WTC11 (cell line): ENCODE measurements around the gene PRR13. TPM values are rescaled to one million over a fixed set of nuclear protein-coding genes. Genes with fewer than 3 reads are reported as not detected.

ENCODE experiments used
- ATAC-seq: fragments of 200-7000 bp; cut with Tn5 transposase; 2 replicates; pipeline ENCODE4 v1.10.0; 2021; ENCODE audit warnings: mild to moderate bottlenecking, moderate library complexity
- CTCF ChIA-PET: fragments of 300-600 bp; sonication (Branson Sonifier 250); formaldehyde crosslinking; loops from one replicate; lab custom pipeline; 2021; ENCODE audit warnings: antibody characterized with exemption; lab: Charles Lee
- POLR2A ChIA-PET: fragments of 350-600 bp; sonication (Branson Sonifier 250); formaldehyde crosslinking; loops from one replicate; lab custom pipeline; 2021; ENCODE audit warnings: antibody characterized with exemption; lab: Charles Lee
- DNase-seq: peaks from one replicate; pipeline ENCODE4 v3.0.0; 2021; ENCODE audit warnings: low spot score
- H3K27ac Mint-ChIP-seq: 2 replicates; pipeline ENCODE4 v1.8.0; 2021; ENCODE audit warnings: mixed read lengths
- H3K27me3 Mint-ChIP-seq: 2 replicates; pipeline ENCODE4 v1.8.0; 2021; ENCODE audit warnings: low read depth, mild to moderate bottlenecking, moderate library complexity, mixed read lengths
- H3K36me3 Mint-ChIP-seq: 2 replicates; pipeline ENCODE4 v1.8.0; 2021; ENCODE audit warnings: mixed read lengths
- H3K4me1 Mint-ChIP-seq: 2 replicates; pipeline ENCODE4 v1.8.0; 2022; ENCODE audit warnings: mixed read lengths
- H3K4me3 Mint-ChIP-seq: 2 replicates; pipeline ENCODE4 v1.8.0; 2021; ENCODE audit warnings: mild to moderate bottlenecking, moderate library complexity, mixed read lengths
- H3K9me3 Mint-ChIP-seq: 2 replicates; pipeline ENCODE4 v1.8.0; 2021; ENCODE audit warnings: mixed read lengths
- AFF4 ChIP-seq: sonication (generic); formaldehyde crosslinking; IDR thresholded peaks from 2 replicates; pipeline ENCODE4 v1.8.1; 2023; ENCODE audit warnings: mild to moderate bottlenecking, missing genetic modification reagents, borderline replicate concordance
- AR ChIP-seq: fragments of 250-450 bp; sonication (Bioruptor Pico); IDR thresholded peaks from 2 replicates; pipeline ENCODE4 v1.9.0; 2021; ENCODE audit warnings: mild to moderate bottlenecking
- CDX4 ChIP-seq: fragments of 250-450 bp; sonication (Bioruptor Pico); IDR thresholded peaks from 2 replicates; pipeline ENCODE4 v1.9.0; 2021; ENCODE audit warnings: moderate library complexity, mild to moderate bottlenecking, inconsistent platforms, borderline replicate concordance
- CREB1 ChIP-seq: sonication (generic); formaldehyde crosslinking; IDR thresholded peaks from 2 replicates; pipeline ENCODE4 v1.8.0; 2023; ENCODE audit warnings: mild to moderate bottlenecking, missing genetic modification reagents
- CREM ChIP-seq: sonication (generic); formaldehyde crosslinking; IDR thresholded peaks from 2 replicates; pipeline ENCODE4 v1.8.1; 2022; ENCODE audit warnings: mild to moderate bottlenecking, missing genetic modification reagents, moderate library complexity
- HMGA2 ChIP-seq: fragments of 250-450 bp; sonication (Bioruptor Pico); IDR thresholded peaks from 2 replicates; pipeline ENCODE4 v1.4.0; 2021; ENCODE audit warnings: mild to moderate bottlenecking, moderate library complexity
- NFATC4 ChIP-seq: fragments of 250-450 bp; sonication (Bioruptor Pico); IDR thresholded peaks from 2 replicates; pipeline ENCODE4 v1.9.0; 2021; ENCODE audit warnings: mild to moderate bottlenecking
- SOX15 ChIP-seq: fragments of 250-450 bp; sonication (Bioruptor Pico); IDR thresholded peaks from 2 replicates; pipeline ENCODE4 v1.9.0; 2021; ENCODE audit warnings: mild to moderate bottlenecking
- TP53 ChIP-seq: sonication (generic); formaldehyde crosslinking; IDR thresholded peaks from 2 replicates; pipeline ENCODE4 v1.8.1; 2023; ENCODE audit warnings: mild to moderate bottlenecking, missing genetic modification reagents
- ZBTB21 ChIP-seq: sonication (generic); formaldehyde crosslinking; IDR thresholded peaks from 2 replicates; pipeline ENCODE4 v1.8.1; 2023; ENCODE audit warnings: mild to moderate bottlenecking, missing genetic modification reagents, borderline replicate concordance
- ZNF425 ChIP-seq: fragments of 250-450 bp; sonication (Bioruptor Pico); conservative IDR thresholded peaks from 2 replicates; pipeline ENCODE4 v1.9.0; 2021; ENCODE audit warnings: mild to moderate bottlenecking
- total RNA-seq: library from RNA; stranded (reverse); gene quantifications from 3 replicates; pipeline ENCODE4 v1.2.3, GENCODE V29; 2021
- TF ChIP-seq, protein P1 (sequence below): fragments of 250-450 bp; sonication (Bioruptor Pico); IDR thresholded peaks from 2 replicates; pipeline ENCODE4 v2.1.2; 2022; ENCODE audit warnings: mild to moderate bottlenecking, moderate library complexity
- TF ChIP-seq, protein P2 (sequence below): sonication (generic); formaldehyde crosslinking; IDR thresholded peaks from 2 replicates; pipeline ENCODE4 v1.8.1; 2022; ENCODE audit warnings: low read depth, missing genetic modification reagents, borderline replicate concordance
- TF ChIP-seq, protein P3 (sequence below): sonication (generic); formaldehyde crosslinking; IDR thresholded peaks from 2 replicates; pipeline ENCODE4 v1.8.0; 2022; ENCODE audit warnings: mild to moderate bottlenecking, missing genetic modification reagents
- TF ChIP-seq, protein P4 (sequence below): sonication (generic); formaldehyde crosslinking; IDR thresholded peaks from 2 replicates; pipeline ENCODE4 v1.8.1; 2023; ENCODE audit warnings: mild to moderate bottlenecking, missing genetic modification reagents, moderate library complexity
- TF ChIP-seq, protein P5 (sequence below): fragments of 200-600 bp; IDR thresholded peaks from 2 replicates; pipeline ENCODE4 v1.8.0; 2022; ENCODE audit warnings: antibody characterized with exemption

The PRR13 gene
- total RNA-seq, 1 experiment from 2014 or later, result 187 TPM

- TF ChIP-seq ZNF425 (no peak), ZBTB21 (CRISPR knock-in tag) (no peak), AR (CRISPR knock-in tag) (no peak), CDX4 (CRISPR knock-in tag) (no peak), NFATC4 (no peak), TP53 (CRISPR knock-in tag) (no peak), CREB1 (CRISPR knock-in tag) (no peak), CREM (CRISPR knock-in tag) (no peak), SOX15 (CRISPR knock-in tag) (no peak), HMGA2 (CRISPR knock-in tag) (no peak)
- TF ChIP-seq, protein P1, sequence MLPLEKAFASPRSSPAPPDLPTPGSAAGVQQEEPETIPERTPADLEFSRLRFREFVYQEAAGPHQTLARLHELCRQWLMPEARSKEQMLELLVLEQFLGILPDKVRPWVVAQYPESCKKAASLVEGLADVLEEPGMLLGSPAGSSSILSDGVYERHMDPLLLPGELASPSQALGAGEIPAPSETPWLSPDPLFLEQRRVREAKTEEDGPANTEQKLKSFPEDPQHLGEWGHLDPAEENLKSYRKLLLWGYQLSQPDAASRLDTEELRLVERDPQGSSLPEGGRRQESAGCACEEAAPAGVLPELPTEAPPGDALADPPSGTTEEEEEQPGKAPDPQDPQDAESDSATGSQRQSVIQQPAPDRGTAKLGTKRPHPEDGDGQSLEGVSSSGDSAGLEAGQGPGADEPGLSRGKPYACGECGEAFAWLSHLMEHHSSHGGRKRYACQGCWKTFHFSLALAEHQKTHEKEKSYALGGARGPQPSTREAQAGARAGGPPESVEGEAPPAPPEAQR, result no peak
- TF ChIP-seq, protein P2, sequence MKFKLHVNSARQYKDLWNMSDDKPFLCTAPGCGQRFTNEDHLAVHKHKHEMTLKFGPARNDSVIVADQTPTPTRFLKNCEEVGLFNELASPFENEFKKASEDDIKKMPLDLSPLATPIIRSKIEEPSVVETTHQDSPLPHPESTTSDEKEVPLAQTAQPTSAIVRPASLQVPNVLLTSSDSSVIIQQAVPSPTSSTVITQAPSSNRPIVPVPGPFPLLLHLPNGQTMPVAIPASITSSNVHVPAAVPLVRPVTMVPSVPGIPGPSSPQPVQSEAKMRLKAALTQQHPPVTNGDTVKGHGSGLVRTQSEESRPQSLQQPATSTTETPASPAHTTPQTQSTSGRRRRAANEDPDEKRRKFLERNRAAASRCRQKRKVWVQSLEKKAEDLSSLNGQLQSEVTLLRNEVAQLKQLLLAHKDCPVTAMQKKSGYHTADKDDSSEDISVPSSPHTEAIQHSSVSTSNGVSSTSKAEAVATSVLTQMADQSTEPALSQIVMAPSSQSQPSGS (CRISPR knock-in tag), result no peak
- TF ChIP-seq, protein P3, sequence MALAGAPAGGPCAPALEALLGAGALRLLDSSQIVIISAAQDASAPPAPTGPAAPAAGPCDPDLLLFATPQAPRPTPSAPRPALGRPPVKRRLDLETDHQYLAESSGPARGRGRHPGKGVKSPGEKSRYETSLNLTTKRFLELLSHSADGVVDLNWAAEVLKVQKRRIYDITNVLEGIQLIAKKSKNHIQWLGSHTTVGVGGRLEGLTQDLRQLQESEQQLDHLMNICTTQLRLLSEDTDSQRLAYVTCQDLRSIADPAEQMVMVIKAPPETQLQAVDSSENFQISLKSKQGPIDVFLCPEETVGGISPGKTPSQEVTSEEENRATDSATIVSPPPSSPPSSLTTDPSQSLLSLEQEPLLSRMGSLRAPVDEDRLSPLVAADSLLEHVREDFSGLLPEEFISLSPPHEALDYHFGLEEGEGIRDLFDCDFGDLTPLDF (CRISPR knock-in tag), result no peak
- TF ChIP-seq, protein P4, sequence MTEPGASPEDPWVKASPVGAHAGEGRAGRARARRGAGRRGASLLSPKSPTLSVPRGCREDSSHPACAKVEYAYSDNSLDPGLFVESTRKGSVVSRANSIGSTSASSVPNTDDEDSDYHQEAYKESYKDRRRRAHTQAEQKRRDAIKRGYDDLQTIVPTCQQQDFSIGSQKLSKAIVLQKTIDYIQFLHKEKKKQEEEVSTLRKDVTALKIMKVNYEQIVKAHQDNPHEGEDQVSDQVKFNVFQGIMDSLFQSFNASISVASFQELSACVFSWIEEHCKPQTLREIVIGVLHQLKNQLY, result no peak
These were observed 33.3 kb downstream of the PRR13 start (continued) for GRCh38 chr12:53474819-53475218.

- Mint-ChIP-seq H3K36me3 (peaks cover 81% of the 10 kb centered on the region), H3K27ac (peak overlapping the region; percentile 89), H3K9me3 (no peaks in the 10 kb centered on the region), H3K4me3 (no peak overlapping the region), H3K4me1 (peaks cover 43% of the 10 kb centered on the region), H3K27me3 (no peaks in the 10 kb centered on the region)
- peak; percentile 69 for ATAC-seq
- CTCF ChIA-PET, result interaction anchor here (0.7 to 8.1 kb wide), 27 partner anchors 8 to 199 kb away, joined by 3 to 99 read pairs (median 4); partner anchors contain the start of genes AAAS, AMHR2, ATP5MC2 and MAP3K12
- TF ChIP-seq, protein P5, sequence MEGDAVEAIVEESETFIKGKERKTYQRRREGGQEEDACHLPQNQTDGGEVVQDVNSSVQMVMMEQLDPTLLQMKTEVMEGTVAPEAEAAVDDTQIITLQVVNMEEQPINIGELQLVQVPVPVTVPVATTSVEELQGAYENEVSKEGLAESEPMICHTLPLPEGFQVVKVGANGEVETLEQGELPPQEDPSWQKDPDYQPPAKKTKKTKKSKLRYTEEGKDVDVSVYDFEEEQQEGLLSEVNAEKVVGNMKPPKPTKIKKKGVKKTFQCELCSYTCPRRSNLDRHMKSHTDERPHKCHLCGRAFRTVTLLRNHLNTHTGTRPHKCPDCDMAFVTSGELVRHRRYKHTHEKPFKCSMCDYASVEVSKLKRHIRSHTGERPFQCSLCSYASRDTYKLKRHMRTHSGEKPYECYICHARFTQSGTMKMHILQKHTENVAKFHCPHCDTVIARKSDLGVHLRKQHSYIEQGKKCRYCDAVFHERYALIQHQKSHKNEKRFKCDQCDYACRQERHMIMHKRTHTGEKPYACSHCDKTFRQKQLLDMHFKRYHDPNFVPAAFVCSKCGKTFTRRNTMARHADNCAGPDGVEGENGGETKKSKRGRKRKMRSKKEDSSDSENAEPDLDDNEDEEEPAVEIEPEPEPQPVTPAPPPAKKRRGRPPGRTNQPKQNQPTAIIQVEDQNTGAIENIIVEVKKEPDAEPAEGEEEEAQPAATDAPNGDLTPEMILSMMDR, result peak; percentile 27; the same call in 1 of the 2 replicates
- TF ChIP-seq AFF4 (CRISPR knock-in tag), result no peak
- DNase-seq, result no peak
- POLR2A ChIA-PET, result interaction anchor here (0.8 kb wide), 1 partner anchor 21 kb away, joined by 4 read pairs; no protein-coding TSS in a partner anchor
These were observed 35.3 kb downstream of the PRR13 start for GRCh38 chr12:53476769-53477209.
